CD4-positive, alpha-beta T cell treated with Interleukin-1 beta for 1 hour (primary cell): ENCODE results near the gene SSTR3.
"Not testable (repeated sequence)": the region's sequence is repeated elsewhere in the genome, so short reads cannot be mapped to it uniquely, and the experiment has no call there.

Experiments used
- DNase-seq, 2 donors: peaks; one replicate each; pipeline ENCODE4 v3.0.0-alpha.2; 2020 to 2022

SSTR3 gene

DNA sequence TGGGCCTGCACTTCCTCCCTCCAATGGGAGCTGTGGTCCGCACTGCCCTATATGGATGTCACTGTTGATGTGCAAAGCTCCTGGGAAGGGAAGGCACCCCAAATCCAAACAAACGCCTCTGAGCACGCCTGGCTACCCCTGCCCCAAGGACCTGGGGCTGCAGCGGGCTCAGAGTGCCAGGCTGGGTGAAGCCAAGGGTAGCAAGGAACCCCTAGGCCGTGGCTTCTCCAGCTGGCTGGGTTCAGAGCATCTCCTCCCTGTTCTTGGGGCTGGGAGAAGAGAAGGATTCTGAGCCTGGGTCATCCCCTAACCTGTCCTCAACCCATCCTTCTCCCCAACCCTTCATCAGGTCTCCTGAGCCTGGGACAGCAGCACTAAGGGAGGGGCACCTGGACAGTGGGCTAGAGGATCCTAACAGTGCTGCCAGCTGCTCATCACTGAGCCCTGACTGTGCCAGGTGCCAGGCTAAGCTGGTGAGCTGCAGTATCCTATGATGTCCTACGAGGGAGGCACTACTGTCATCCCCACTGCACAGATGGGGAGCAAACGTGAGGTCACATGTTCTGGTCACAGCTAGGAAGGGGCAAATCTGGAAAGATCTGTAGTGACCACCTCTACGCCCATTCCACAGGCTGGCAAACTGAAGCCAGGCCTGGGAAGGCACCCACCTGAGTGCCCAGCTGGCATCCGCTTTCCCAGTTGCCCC is 3.0 kb downstream of the SSTR3 start:
- DNase-seq = no peak

GRCh38 chr22:37208401-37209139 is 3.7 kb downstream of the SSTR3 start:
- no peak for DNase-seq

GRCh38 chr22:37207981-37208380 is 4.3 kb downstream of the SSTR3 start:
- peak in 1 of 2 donors; percentile 36 for DNase-seq

GRCh38 chr22:37206841-37207821 is 5.1 kb downstream of the SSTR3 start:
- DNase-seq = no peak

DNA sequence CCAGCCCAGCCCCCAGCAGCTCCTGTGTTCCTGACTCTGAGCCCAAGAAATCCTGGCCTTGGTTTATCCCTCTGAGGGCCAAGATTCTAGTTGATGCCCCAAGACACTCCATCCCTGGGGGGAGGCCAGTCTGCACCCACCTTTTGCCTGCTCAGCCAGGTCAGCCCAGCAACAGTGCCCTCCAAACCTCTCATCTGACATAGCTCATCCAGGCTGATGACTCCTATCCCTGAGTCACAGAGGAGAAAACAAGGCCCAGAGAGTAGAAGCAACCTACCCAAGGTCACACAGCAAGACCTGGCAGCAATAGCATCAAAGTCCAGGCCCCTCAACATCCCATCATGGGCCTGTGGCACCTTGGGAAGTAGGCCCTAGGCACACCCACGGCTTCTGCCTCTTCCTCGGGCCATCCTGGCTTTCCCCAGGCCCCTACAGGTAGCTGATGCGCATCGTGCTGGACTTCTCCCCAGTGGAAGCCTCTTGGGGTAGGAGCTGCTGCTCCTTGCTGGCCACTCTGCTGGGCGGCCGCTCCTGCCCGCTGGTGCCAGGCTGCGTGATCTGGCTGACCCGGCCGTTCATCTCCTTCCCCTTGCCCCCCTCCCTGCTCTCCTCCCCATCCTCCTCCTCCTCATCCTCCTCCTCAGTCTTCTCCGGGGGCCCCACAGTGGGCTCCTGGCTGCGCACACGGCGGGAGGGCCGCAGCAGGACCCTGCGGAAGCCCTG is 6.0 kb downstream of the SSTR3 start:
- no peak for DNase-seq

DNA sequence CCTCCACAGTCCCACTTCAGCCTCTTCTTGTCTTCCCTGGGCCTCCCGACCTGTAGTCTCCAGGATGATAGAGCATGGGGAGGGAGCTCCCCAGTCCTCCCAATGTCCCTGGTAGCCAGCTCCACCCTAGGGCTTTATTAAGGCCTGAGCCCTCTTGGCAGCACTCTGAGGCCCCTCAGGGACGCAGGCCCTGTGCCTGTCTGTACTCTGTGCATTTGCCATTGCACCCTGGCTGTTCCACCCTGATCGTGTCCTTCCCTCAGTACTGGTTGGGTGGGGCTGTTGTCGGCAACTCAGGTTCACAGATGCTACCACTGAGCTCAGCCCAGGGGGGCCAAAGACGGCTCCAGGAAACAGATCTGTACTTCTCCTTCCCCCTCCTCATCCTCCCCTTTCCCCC is 7.2 kb downstream of the SSTR3 start:
- no peak for DNase-seq

DNA sequence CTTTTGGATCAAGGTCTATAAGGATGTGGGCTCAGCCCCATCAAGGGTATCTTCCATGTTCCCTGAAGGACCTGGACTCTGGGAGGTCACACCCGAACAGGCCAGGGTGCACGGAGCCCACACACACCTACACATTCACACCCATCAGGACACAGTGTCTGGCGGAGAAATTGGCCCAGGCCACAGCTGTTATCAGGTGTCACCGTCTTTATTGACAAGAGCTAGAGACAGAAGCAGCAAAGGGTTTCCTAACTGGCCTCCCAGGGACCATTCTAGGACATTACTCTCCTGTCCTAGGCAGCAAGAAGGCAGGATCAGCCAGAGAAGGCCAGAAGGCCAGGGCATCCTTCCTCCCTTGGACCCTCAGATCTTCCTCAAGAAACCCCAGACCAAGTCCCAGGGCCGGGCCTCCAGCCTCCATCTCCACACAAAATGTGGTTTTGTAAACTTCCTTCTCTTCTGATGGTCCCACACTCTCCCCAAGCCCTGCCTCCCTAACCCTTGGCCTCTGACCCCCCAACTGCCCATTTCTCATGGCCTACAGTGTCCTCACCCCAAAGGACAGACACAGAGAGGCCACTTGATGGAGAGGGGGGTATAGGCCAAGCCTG is 8.1 kb downstream of the SSTR3 start:
- DNase-seq = no peak

GRCh38 chr22:37203354-37204044 is 8.8 kb downstream of the SSTR3 start:
- no peak for DNase-seq

DNA sequence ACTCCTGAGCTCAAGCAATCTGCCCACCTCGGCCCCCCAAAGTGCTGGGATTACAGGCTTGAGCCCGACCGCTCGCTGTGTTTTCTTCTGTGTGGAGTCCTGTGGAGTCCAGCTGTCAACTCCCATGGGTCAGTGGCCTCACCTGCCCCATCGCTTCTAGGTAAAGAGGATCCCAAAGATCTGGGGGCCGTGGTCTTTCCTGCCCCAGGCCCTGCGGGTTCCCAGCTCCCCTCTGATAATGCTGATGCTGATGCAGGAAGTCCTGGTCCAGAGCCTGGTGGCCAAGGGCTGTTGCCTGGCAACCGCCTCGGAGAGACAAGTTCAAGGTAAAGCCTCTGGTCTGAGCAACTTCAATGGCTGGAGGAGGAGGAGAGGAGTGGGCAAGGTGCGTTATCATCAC is 9.6 kb downstream of the SSTR3 start:
- DNase-seq = no peak

GRCh38 chr22:37202001-37202555 is 10.2 kb downstream of the SSTR3 start:
- no peak for DNase-seq

DNA sequence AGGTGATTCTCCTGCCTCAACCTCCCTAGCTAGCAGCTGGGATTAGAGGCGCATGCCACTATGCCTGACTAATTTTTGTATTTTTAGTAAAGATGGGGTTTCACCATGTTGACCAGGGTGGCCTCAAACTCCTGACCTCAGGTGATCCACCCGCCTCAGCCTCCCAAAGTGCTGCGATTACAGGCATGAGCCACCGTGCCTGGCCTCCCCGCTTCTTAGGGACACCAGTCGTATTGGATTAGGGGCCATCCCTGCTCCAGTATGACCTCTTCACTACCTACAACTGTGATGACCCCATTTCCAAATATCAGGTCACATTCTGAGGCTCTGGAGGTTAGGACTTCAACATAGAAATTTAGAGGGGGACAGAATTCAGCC is 10.8 kb downstream of the SSTR3 start:
- not testable (repeated sequence) for DNase-seq

DNA sequence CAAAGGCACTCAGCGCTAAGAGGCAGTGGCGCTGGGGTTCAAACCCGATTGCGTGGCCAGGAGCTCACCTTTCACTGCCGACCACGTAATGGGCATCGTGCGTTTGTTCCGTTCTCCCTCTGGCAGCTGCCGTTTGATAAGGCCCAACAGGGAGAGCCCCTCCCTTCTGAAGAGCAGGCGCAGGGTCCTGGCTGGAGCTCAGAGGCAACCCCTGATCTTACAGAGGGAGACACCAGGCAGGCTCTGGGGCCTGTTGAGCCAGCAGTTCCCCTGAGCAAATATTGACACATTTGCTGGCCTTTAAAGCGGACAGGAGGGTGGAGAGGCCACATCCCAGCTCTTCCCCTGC is 12.5 kb downstream of the SSTR3 start:
- DNase-seq = no peak

DNA sequence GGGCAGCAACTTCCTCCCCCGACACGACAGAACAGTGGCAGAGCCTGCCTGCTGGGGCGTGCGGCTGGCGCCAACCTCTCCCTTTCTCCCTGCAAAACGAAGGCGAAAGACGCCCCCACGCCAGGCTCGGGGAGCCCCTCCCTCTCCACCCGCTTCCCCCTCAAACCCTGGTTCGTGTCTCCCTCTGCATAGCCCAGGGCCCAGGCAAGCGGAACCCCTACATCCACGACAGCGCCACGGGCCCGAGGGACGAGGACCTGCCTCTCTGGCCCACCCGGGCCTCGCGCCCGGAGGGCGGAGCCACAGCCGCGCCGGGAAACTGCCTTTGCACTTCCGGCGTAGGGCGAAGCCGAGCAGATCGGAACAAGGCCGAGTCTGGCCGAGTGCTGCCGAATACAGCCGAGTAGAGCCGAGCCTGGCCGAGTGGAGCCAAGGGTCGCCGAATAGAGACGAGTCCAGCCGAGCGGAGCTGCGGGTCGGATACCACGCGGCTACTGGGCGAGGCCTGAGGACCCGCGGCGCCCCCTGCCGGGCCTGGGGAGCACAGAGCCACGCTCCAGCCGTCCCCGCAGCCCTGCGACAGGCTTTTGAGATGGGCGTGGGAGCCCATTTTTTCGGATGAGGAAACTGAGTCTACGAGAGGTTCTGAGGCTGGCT is 13.0 kb downstream of the SSTR3 start:
- peak; percentile 99 to 100 for DNase-seq

DNA sequence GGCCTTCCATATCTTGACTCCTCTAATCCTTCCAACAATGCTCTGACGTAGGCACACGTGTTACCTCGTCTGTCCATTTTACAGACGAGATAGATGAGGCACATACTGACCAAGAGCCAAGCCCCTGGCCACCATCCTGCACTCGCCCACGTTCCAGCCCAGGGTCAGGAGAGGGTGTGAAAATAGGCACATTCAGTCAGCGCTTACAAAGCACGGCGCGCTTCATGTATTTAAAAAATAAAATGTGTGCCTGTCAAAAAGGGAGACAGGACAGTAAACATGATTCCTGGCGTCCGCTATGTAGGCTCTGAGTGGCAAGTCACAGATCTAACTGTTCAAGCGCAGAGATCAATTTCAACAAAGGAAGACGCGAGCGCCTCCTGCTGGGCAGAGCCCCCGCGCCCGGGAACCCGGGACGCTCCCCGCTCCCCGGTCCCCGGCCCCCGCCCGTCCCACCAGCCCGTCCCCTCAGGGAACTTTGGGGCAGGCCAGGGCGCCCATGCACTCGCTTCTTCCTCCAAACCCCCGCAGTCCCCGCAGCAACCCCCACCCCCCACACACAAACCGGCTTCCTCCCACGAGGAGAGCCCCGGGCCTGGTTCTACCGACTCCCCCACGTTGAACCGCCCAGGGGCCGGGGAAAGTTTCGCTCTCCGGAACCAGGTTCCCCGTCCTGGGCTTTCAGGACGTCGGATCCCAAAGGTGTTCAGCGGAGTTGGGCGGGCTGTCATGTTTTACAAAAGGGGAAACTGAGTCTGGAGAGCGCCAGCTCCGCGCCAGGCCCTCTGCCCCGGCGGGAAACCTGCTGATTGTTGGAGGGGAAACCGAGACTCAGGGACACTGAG is 13.8 kb downstream of the SSTR3 start:
- peak; percentile 88 to 90 for DNase-seq

DNA sequence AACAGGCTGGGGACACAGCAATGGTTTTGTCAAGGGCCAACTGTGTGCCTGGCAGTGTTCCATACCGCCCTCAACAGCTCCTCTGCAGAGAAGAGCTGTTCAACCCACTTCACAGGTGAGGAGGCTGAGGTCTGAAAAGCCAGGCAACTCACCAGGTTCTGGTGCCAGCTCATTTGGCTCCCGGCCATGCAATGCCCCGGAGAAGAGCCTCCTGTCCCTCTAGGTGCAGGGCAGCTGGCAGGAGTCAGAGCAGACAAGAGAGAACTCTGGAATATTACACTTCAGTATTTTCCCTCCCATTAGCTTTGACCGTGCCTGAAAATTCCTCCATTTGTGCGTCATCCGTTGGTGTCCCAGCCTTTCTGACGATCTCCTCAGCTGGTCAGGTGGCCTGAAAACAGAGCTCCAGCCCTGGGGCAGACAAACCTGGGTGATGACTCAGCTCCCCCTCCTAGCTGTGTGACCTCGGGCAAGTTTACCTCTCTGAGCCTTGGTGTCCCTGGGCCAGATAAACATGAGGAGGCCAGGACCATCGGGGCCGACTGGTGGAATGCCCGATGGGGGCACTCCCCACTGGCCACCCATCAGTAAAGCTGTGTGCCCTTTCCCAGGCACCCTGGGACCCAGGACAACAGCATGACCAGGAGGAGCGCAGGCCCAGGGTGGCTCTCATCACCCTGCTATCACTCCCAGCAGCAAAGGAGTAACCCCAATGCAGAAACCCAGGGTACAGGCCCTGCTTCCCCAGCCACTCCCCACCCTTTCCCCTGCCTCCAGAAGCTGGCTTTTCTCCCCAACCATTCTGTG is 14.6 kb downstream of the SSTR3 start:
- no peak for DNase-seq

- DNase-seq = no peak
Observed at GRCh38 chr22:37196539-37197450, 15.5 kb downstream of the SSTR3 start.

GRCh38 chr22:37195921-37196320 is 16.4 kb downstream of the SSTR3 start:
- no peak for DNase-seq

DNA sequence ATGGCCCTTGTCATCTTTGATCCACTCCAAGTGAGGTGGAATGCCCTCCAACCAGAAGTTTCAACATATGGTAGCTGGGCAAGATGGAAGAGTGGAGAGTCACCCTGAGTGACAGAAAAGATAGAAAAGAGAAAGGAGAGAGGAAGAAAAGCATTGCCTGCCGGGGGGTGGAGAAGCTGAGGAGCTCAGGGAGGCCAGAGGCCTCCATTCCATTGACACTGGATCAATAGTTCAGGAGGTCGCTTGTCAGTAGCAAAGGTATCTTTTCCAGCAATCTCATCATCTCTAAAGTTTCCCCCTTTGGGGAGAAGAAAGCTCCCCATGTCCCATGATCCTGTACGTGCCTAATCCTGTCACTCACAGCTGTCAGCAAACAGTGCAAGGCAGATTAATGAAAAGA is 17.5 kb downstream of the SSTR3 start:
- no peak for DNase-seq
